Forelimb muscle (tissue), 1 donor: ENCODE measurements around the gene G6PC3. TPM values are rescaled to one million over a fixed set of nuclear protein-coding genes. Genes with fewer than 3 reads are reported as not detected.
A peak's percentile ranks its signal among the peaks of the same experiment; 100 is the strongest.
"Not testable (repeated sequence)": the region's sequence is repeated elsewhere in the genome, so short reads cannot be mapped to it uniquely, and the experiment has no call there.

Source experiments
- DNase-seq: peaks from one replicate; pipeline ENCODE4 v3.0.0-alpha.2; 2013; ENCODE audit warnings: low read depth
- polyA plus RNA-seq: library from polyadenylated mRNA; unstranded; fragments of 120-200 nt; gene quantifications from one replicate; pipeline ENCODE4 v1.2.1, GENCODE V29; 2013; ENCODE audit not compliant: insufficient read length

Gene G6PC3
- polyA plus RNA-seq, 1 donor, result 35.0 TPM

DNA sequence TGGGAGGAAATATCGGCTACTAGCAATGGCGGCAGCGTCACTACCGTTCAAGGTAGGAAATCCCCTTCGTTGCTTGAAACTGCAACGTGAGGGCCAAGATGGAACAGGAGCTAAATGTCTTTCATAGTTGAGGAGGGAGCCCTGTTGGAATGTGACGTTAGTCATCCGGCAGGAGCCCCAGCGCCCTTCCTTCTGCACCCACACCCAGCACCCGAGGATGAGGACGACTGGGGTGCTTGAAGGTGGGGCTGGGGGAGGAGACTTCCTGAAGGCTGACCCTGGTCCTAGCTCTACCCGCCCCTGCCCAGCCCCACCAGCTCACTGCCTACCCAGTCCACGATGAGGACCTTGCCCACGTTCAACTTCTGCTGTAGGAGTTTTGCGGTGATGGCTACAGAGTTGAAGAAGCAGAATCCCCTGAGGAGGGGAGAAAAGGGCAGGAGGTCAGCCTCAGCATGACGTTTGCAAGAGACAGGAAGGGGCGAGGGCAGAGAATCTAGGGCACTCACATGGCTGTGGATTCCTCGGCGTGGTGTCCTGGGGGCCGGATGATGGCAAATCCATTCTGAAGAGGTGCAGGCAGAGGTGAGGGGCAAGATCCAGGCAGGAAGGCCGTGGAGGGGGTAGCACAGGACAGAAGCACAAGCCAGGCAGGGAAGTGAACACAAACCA is 11.9 kb downstream of the G6PC3 start:
- no peak for DNase-seq

DNA sequence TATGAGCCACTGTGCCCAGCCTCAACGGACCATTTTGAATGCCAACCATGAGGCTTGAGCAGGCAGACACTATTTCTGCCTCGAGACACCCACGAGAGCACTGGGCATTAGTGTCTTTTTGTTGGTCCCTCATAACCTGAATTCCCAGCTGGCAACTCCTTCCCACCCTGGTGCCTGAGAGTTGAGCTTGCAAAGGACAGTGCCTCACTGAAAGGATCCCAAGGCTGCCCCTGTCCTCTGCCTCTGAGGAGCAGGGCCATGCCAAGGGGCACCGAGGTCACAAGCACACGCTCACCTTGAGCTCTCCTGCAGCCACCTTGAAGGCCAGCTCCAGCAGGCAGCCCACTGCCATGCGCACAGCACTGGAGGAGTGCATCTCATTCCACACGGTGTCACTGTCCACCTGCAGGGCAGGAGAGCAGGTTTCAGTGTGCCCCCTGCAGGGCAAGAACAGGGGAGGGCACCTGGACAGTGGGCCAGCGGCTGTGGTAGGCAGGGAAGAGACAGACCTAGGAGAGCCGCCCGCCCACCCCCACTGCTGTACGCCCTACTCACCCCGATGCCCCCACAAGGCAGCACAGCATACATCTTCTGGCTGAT is 12.8 kb downstream of the G6PC3 start:
- DNase-seq, result no peak

GRCh38 chr17:44084131-44084538 is 13.6 kb downstream of the G6PC3 start:
- DNase-seq, result no peak

DNA sequence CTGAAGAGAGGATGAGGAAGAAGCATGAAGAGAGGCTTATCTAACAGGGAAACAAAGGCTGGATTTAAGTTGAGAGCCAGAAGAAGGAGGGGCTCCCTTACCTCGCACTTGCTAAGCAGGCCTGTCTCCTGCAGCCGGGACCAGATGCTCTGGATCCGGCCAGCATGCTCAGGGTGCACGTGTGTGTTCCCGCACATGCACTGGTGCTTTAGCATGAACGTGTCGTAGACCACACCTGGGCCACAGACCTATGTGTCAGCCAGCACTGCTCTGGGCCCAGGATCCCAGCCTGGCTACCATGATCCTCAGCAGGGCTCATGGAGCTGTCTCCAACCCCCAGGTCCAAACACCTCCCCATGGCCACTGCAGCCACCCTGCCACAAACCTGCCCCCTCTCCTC is 14.4 kb downstream of the G6PC3 start:
- no peak for DNase-seq

GRCh38 chr17:44085908-44086307 is 15.4 kb downstream of the G6PC3 start:
- no peak for DNase-seq

DNA sequence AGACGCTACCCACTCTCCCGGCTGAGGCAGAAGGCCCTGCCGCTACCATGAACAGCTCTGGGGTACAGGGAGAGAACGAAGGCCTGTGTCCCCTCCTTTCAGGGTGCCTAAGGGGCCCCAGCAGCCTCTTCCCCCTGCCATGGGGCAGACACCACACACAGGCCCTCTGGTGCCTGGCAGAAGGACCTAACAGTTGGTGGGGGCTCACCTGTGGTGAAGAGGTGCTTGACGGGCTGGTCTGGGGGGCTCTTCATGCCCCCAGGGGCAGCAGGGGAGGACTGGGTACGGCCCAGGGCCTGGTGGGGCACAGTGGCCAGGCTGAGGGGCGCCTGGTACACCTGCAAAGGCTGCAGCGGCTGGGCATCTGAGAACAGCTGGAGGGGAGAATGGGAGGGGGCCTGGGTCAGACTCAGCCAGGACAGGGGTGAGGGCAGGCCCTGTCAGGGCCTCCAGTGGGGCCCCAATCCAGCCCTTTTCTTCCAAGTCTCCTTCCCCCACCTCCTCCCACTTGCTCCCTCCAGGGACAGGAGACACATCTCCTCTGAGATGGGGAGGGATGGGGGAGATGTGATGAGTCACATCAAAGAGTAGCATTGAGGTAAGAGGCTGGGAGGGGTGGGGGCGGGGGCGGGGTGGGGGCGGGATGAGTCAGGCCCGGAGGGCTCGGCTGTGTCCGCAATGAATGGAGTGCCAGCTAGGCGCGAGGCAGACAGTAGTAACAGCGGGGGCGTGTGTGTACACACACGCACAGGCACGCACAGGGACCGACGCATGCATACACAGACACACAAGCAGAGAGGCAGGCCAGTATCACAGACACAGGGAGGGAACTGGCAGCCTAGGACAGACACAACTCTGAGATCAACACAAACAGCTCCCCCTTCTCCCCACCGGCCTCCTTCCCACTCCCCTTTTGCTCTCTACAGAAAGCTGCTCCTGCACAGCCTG is 16.1 kb downstream of the G6PC3 start:
- DNase-seq, result no peak

DNA sequence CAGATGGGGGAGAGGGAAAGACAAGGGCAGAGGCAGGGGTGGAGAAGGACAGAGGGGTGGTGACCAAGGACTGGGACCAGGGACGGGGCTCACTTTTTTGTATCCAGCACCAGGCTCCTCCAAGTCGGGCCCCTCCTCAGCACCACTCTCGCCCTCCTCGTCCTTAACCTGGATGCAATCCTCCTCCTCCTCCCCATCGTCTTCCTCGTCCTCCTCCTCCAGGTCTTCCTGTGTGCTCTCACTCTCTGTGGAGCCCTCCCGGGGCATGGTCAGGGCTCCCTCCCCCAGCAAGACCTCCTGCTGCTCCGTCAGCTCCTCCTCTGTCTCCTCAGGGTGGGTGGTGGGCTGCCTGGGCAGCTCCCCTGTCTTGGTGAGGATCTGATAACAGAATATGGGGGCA is 16.8 kb downstream of the G6PC3 start:
- no peak for DNase-seq

GRCh38 chr17:44088254-44088653 is 17.7 kb downstream of the G6PC3 start:
- DNase-seq, result no peak

DNA sequence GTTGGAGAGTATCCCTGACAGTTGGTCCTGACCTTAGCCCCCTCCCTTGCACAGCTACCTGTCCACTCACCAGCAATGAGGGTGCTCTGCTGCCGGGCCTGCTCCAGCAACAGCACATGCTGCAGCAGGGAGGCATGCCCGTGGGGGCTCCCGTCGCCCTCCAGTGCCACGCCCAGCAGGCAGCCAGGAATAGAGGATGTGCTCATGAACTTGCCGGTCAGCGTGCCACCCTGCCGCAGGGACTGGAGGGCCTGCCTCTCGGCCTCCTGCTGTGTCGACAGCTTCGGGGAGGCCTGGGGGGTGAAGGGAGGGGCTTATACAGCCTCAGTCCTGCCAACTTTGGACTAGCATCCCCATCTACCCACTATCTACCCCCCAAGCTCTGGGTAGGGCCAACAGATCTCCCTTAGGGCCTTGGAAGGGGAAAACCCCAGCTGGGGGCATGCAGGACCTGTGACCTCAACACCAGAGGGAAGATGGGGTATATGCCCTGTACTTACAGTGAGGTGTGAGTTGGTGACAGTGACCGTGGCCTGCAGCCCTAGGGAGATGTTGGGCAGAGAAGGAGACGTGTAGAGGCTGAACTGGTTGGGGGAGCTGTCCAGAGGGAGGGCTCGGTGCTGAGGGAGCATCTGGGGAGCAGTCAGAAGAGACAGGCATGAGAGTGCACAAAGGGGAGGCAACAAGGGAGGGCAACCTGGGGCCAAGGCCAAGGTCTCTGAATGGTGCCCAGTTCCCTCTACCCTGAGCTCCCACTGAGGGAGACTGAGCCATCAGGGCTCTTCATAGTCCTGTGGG is 20.9 kb downstream of the G6PC3 start:
- DNase-seq, result no peak

DNA sequence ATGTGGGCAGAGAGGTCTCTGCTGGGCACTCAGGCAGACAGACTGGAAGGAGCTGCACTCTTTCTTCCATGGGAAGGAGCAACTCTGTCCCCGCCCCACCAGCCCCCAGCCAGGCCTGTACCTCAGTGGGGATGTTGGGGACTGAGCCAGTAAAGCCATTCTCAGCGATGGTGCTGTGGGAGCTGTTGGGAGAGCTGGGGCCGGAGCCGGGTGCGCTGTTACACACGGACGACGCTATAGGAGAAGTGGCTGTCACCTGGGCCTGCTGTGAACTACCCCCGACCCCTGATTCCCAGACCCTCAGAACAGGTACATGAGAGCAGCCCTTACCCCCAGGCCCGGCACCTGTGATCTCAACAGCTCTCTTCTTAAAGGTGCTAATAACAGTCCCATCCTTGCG is 21.5 kb downstream of the G6PC3 start:
- no peak for DNase-seq

DNA sequence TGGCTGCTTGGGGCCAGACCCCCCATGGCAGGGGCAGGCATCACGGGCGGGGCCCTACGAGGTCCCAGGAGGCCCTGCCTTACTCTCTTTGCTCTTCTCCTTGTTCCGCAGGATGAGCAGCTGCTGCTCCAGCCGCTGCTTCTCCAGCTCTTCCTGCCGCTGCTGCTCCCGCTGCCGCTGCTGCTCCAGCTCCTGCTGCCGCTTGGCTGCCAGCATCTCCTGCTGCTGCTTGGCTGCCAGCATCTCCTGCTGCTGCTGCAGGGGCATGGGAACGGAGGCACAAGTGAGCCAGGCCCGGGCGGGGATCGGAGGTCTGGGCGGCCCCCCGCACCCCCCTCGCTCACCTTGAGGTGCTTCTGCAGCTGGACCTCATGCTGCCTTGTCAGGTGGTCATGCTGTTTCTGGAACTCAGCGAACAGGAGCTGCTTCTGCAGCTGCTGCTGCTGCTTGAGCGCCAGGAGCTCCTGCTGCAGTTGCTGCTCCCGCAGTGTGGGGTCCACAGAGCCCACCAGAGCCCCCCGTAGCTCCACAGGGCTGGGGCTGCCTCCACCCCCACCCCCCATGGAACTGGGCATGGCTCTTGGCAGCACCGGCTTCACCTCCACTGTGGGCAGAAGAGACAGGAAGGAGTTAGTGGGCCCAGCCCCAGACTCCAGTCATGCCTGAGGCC is 22.8 kb downstream of the G6PC3 start:
- DNase-seq, result no peak

DNA sequence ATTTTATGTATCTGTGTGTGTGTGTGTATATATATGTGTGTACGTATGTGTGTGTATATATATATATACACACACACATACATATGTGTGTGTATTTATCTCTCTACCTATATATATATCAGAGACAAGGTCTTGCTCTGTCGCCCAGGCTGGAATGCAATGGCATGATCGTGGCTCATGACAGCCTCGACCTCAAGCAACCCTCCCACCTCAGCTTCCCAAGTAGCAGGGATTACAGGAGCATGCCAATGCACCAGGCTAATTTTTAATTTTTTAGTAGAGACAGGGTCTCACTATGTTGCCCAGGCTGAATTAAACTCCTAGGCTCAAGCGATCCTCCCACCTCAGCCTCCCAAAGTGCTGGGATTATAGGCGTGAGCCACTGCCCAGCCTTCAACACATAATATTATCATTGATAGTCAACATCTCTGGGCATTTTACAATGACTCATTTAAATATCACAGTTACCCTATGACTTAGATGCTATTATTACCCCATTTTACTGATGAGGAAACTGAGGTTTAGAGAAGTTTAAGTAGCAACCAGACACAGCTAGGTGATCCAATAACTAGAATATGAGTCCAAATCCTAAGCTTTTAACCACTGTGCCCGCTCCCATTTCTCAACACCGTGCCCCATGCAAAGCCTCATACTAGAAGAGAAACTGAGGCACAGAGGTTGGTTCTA is 24.3 kb downstream of the G6PC3 start:
- no peak for DNase-seq

DNA sequence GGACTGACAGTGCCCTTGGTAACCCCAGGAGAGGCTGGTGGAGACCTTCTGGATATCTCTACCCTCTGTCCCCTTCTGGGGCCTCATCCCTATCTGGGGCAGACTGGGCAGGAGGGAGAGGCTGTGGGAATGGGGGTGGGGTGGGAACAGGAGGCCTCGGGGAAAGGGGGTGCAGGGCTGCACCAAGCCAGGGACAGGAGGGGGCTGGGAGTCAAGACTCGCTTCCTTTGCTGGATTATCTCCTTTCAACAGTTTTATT is 24.8 kb downstream of the G6PC3 start:
- DNase-seq, result no peak

GRCh38 chr17:44095647-44096496 is 25.3 kb downstream of the G6PC3 start:
- DNase-seq, result peak; percentile 62

GRCh38 chr17:44097110-44097958 is 26.8 kb downstream of the G6PC3 start:
- DNase-seq, result no peak

DNA sequence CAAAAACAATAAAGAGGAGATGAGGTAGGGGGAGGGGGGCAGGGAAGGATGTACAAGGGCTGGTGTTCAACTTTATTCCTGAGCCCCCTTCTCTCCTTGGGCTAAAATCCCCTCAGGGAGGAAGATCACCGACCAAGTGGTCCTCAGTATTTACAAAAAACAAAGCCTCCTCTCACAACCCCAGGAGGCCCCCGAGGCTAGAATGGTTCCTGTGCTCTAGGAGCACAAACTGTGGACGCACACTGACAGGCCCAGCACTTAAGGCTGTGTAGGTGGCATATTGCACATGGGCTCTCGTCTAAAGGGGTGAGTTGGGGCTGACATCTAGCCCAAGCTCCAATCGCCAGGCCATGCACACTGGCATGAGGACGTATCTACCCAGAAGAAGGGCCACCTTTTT is 31.3 kb downstream of the G6PC3 start:
- DNase-seq, result not testable (repeated sequence)

DNA sequence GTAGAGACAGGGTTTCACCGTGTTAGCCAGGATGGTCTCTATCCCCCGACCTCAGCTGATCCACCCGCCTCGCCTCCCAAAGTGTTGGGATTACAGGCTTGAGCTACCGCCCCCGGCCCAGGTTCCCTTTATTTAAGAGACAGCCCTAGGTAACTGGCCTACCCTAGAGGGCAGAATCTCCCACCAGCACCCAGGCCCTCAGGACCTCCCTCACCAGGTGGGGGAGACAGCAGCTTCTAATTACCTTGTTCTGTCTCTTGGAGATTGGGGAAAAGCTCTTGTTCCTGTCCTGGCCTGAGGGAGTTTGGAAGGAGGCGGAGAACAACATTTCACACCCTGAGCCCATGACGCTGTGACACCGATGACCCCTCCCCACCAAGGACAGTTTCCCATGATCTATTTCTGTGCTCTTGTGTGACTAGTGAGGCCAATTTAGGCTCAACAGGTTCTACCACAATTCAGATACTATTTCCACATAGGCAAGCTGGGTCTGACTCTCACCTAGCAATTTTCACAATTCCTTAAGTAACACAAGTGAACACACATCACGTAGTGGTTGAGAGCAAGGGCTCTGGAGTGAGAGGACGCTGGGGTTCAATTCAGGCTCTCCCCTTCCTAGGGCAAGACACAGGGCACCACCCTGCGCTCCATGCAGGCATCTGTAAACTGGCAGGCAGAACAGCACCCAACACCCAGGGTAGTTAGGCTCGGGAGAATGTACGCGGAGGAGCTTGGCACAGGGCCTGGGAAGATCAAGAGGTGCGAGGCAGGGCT is 32.5 kb downstream of the G6PC3 start:
- no peak for DNase-seq

DNA sequence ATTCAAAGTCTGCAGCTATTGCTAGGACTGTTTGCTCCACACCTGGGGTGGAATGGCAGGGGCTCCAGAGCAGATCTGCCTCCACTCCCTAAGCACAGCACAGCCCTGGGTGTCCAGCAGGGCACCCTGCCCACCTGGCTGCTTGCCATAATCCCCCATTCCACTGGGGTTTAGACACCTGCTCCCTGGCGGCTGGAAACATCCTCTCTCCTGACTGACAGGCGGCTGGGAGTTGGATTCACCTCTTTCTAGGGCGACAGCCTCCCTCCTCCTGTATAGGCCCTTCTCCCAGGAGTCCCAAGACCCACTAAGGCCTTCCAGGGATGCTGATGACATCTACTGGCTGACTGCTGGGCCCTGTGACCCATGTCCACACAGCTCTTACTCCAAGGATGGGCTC is 34.9 kb downstream of the G6PC3 start:
- no peak for DNase-seq
